Heart left ventricle (tissue), 13 donors: Measurements from ENCODE around the gene RHCG.

Experiments used
- CTCF ChIP-seq, 12 donors: fragments of 200-600 bp; sonication (generic) in 4 of 12; IDR thresholded peaks; one replicate each; pipeline versions ENCODE4 v1.5.0 to v1.8.0; 2018 to 2022; ENCODE audit warnings: antibody characterized with exemption in 12 of 12, mild to moderate bottlenecking in 5 of 12
- POLR2A ChIP-seq, 2 donors: fragments of 450-650 bp; IDR thresholded peaks; one replicate each; pipeline ENCODE4 v1.6.1; 2017; ENCODE audit warnings: antibody characterized with exemption in 2 of 2, mild to moderate bottlenecking in 2 of 2, moderate library complexity in 2 of 2
- donor health status: ischemic (EF 13 %, LVEDD 7.1; RV severe dilation, severe dysfunction).
- donor health status: DM: no; HTN: yes; CAD: no.
- donor health status: DM: no; HTN: no; CAD: no.
- donor health status: ischemic (EF 25% LVEDD 6.9; RV normal size, moderate dysfunction).
- donor health status: ischemic (EF 25% LVEDD 5.7; RV mildly dilated, moderate dysfunction).
- donor health status: ischemic (EF 35%, LVEDD 5.7; RV mildly dilated, moderate dysfunction).
- donor health status: nonischemic (EF 11% LVEDD 7.7; RV severe dilation, severe dysfunction).
- donor health status: DM: yes; HTN: yes; CAD: no.
- donor health status: PGD.
- donor health status: ischemic (EF 29% LVEDD 5.4; RV normal size, mild dysfunction).
- donor health status: nonischemic (EF 23%, LVEDD 6.1; RV moderate dilation, normal function).

- TF ChIP-seq POLR2A (IDR thresholded peaks at IDR 0.05) = no peak
- no peak for TF ChIP-seq CTCF (IDR thresholded peaks at IDR 0.05)
Measured at GRCh38 chr15:89502867-89503595, 6.6 kb upstream of the RHCG start.
